Thymus (tissue), 11 donors: ENCODE data around the gene AACS. TPM values are rescaled to one million over a fixed set of nuclear protein-coding genes. Genes with fewer than 3 reads are reported as not detected.

Experiments
- DNase-seq, 9 donors: peaks; one replicate each; pipeline ENCODE4 v3.0.0-alpha.2; 2013; ENCODE audit warnings: low spot score in 9 of 9, low read depth in 6 of 9, missing footprints in 1 of 9
- H3K27ac ChIP-seq, 2 donors: one replicate each; pipeline ENCODE4 v1.5.1; 2013; ENCODE audit warnings: control low read depth in 1 of 2, low read depth in 1 of 2, low read length in 1 of 2, mild to moderate bottlenecking in 1 of 2, moderate library complexity in 1 of 2
- H3K27me3 ChIP-seq, 2 donors: one replicate each; pipeline ENCODE4 v1.5.1; 2013; ENCODE audit warnings: low read length in 1 of 2; ENCODE audit not compliant: control insufficient read depth in 2 of 2, insufficient read depth in 1 of 2
- H3K36me3 ChIP-seq, 2 donors: one replicate each; pipeline ENCODE4 v1.5.1; 2013; ENCODE audit warnings: low read length in 1 of 2, mild to moderate bottlenecking in 1 of 2, moderate library complexity in 1 of 2; ENCODE audit not compliant: control insufficient read depth in 2 of 2, insufficient read depth in 2 of 2
- H3K4me1 ChIP-seq, 2 donors: one replicate each; pipeline ENCODE4 v1.5.1; 2013; ENCODE audit warnings: low read length in 2 of 2; ENCODE audit not compliant: control insufficient read depth in 2 of 2, insufficient read depth in 2 of 2
- H3K4me3 ChIP-seq, 2 donors: one replicate each; pipeline ENCODE4 v1.5.1; 2013; ENCODE audit warnings: low read length in 2 of 2, control low read depth in 1 of 2, mild to moderate bottlenecking in 1 of 2
- H3K9me3 ChIP-seq, 2 donors: one replicate each; pipeline ENCODE4 v1.5.1; 2013; ENCODE audit warnings: low read length in 1 of 2, mild to moderate bottlenecking in 1 of 2; ENCODE audit not compliant: control insufficient read depth in 2 of 2, insufficient read depth in 1 of 2
- WGBS: extraction: QIAGEN DNeasy Blood & Tissue Kit; methylation state at CpG from one replicate; pipeline ENCODE4 v1.1.7; 2013; 5-methylcytosine and 5-hydroxymethylcytosine counted together
- polyA plus RNA-seq: library from polyadenylated mRNA; stranded (reverse); fragments of 200-250 nt; gene quantifications from one replicate; pipeline ENCODE4 v1.2.3, GENCODE V29; 2013
- total RNA-seq: library from RNA; stranded (reverse); fragments of 120-200 nt; gene quantifications from one replicate; pipeline ENCODE4 v1.2.4, GENCODE V29; 2013
- donor health status: healthy.

AACS gene
- total and polyA plus RNA-seq, 2 donors: 10.2 to 17.0 TPM

- H3K36me3 ChIP-seq: no peaks in the 10 kb centered on the region
- H3K4me3 ChIP-seq: no peak overlapping the region
- H3K27ac ChIP-seq: no peak overlapping the region
- no peak for DNase-seq
- no peaks in the 10 kb centered on the region for H3K27me3 ChIP-seq
- H3K9me3 ChIP-seq: no peaks in the 10 kb centered on the region
- 74% methylated on average over 9 of the region's 9 CpGs for WGBS
- H3K4me1 ChIP-seq: no peaks in the 10 kb centered on the region
Observed at GRCh38 chr12:125143491-125143890, 78.3 kb downstream of the AACS start.

- no peaks in the 10 kb centered on the region for H3K36me3 ChIP-seq
- no peaks in the 10 kb centered on the region for H3K27me3 ChIP-seq
- no peaks in the 10 kb centered on the region for H3K4me1 ChIP-seq
- DNase-seq: no peak
- no peaks in the 10 kb centered on the region for H3K9me3 ChIP-seq
- 96% methylated on average over 12 of the region's 12 CpGs for WGBS
- no peak overlapping the region for H3K27ac ChIP-seq
- H3K4me3 ChIP-seq: no peak overlapping the region
Observed at GRCh38 chr12:125145196-125145595, 80.0 kb downstream of the AACS start.

- DNase-seq: no peak
- H3K4me1 ChIP-seq: no peaks in the 10 kb centered on the region
- no peak overlapping the region for H3K27ac ChIP-seq
- 97% methylated on average over 6 of the region's 6 CpGs for WGBS
- no peaks in the 10 kb centered on the region for H3K9me3 ChIP-seq
- H3K4me3 ChIP-seq: no peak overlapping the region
- no peaks in the 10 kb centered on the region for H3K27me3 ChIP-seq
- no peaks in the 10 kb centered on the region for H3K36me3 ChIP-seq
Observed at GRCh38 chr12:125148316-125148715, 83.1 kb downstream of the AACS start.

- Histone ChIP-seq H3K9me3 (no peaks in the 10 kb centered on the region), H3K27ac (no peak overlapping the region), H3K36me3 (no peaks in the 10 kb centered on the region), H3K4me1 (no peaks in the 10 kb centered on the region), H3K27me3 (no peaks in the 10 kb centered on the region), H3K4me3 (no peak overlapping the region)
- no peak for DNase-seq
- WGBS: 67% methylated on average over 11 of the region's 11 CpGs
Observed at GRCh38 chr12:125149160-125150108, 84.2 kb downstream of the AACS start.

DNA sequence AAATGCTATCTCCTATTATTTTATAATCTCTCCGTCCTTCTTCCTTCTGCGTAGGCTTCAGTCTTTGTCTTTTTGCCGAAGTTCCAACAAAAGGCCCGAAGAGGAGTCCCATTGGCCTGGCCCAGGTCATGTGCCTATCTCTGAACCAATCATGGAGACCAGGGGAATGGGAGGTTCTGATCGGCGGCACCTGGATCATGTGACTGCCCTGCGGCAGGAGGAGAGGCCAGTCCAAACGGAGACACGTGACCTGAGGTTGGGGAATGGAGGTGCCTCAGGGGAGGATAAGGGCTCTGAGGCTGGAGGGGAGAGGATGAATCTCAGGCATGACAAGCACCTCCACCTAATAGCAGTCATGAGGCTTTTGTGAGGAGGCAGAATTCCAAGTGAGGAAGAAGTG lies 86.0 kb downstream of the AACS start:
- no peaks in the 10 kb centered on the region for H3K27me3 ChIP-seq
- no peak overlapping the region for H3K27ac ChIP-seq

GRCh38 chr12:125152463-125152862 lies 87.2 kb downstream of the AACS start:
- DNase-seq: no peak
- no peaks in the 10 kb centered on the region for H3K36me3 ChIP-seq
- H3K27me3 ChIP-seq: no peaks in the 10 kb centered on the region
- H3K27ac ChIP-seq: no peak overlapping the region
- H3K9me3 ChIP-seq: no peaks in the 10 kb centered on the region
- WGBS: 90% methylated on average over 7 of the region's 7 CpGs
- no peak overlapping the region for H3K4me3 ChIP-seq
- H3K4me1 ChIP-seq: no peaks in the 10 kb centered on the region

More for the DNA sequence above, 86.0 kb downstream of the AACS start:
- 97% methylated on average over 9 of the region's 9 CpGs for WGBS
- Histone ChIP-seq H3K4me3 (no peak overlapping the region), H3K36me3 (no peaks in the 10 kb centered on the region), H3K9me3 (no peaks in the 10 kb centered on the region), H3K4me1 (no peaks in the 10 kb centered on the region)
- no peak for DNase-seq

- no peak overlapping the region for H3K27ac ChIP-seq
- no peak for DNase-seq
- 77% methylated on average over 6 of the region's 6 CpGs for WGBS
Observed at GRCh38 chr12:125155366-125155765, 90.1 kb downstream of the AACS start.

GRCh38 chr12:125157177-125157576 lies 91.9 kb downstream of the AACS start:
- no peak for DNase-seq
- 93% methylated on average over 3 of the region's 3 CpGs for WGBS
- Histone ChIP-seq H3K27me3 (no peaks in the 10 kb centered on the region), H3K4me3 (no peak overlapping the region), H3K9me3 (no peaks in the 10 kb centered on the region), H3K36me3 (no peaks in the 10 kb centered on the region), H3K27ac (no peak overlapping the region), H3K4me1 (no peaks in the 10 kb centered on the region)

More at GRCh38 chr12:125155366-125155765, 90.1 kb downstream of the AACS start:
- no peaks in the 10 kb centered on the region for H3K27me3 ChIP-seq
- no peaks in the 10 kb centered on the region for H3K4me1 ChIP-seq
- H3K9me3 ChIP-seq: no peaks in the 10 kb centered on the region
- no peaks in the 10 kb centered on the region for H3K36me3 ChIP-seq
- H3K4me3 ChIP-seq: no peak overlapping the region

- no peaks in the 10 kb centered on the region for H3K9me3 ChIP-seq
- H3K27me3 ChIP-seq: no peaks in the 10 kb centered on the region
- whole genome bisulfite sequencing: 74% methylated on average over 3 of the region's 3 CpGs
- no peaks in the 10 kb centered on the region for H3K4me1 ChIP-seq
- H3K27ac ChIP-seq: no peak overlapping the region
- no peaks in the 10 kb centered on the region for H3K36me3 ChIP-seq
- no peak overlapping the region for H3K4me3 ChIP-seq
- no peak for DNase-seq
Observed at GRCh38 chr12:125159702-125160101, 94.5 kb downstream of the AACS start.
